Kidney (tissue), 14 donors: Measurements from ENCODE around the gene PDE6B. TPM values are rescaled to one million over a fixed set of nuclear protein-coding genes. Genes with fewer than 3 reads are reported as not detected.
"Not testable (repeated sequence)": the region's sequence is repeated elsewhere in the genome, so short reads cannot be mapped to it uniquely, and the experiment has no call there.

ENCODE experiments used
- DNase-seq, 5 donors: peaks; one replicate each; pipeline ENCODE4 v3.0.0-alpha.2; 2013 to 2020
- FAIRE-seq: peaks from 2 replicates; lab custom pipeline; 2012; peaks lifted over from hg19 to GRCh38; lab: Jason Lieb, UNC
- H3K27ac ChIP-seq, 2 donors: one replicate each; pipeline ENCODE4 v1.7.0; 2013; ENCODE audit warnings: low read depth in 2 of 2, low read length in 2 of 2, inconsistent platforms in 1 of 2
- H3K27me3 ChIP-seq: one replicate; pipeline ENCODE4 v1.7.1; 2013; ENCODE audit warnings: low read length, inconsistent platforms; ENCODE audit not compliant: control insufficient read depth, insufficient read depth
- H3K36me3 ChIP-seq, 3 donors: one replicate each; pipeline versions ENCODE4 v1.7.0 to v1.7.1; 2013; ENCODE audit warnings: low read length in 3 of 3, control low read depth in 1 of 3, inconsistent platforms in 1 of 3; ENCODE audit not compliant: insufficient read depth in 3 of 3, control insufficient read depth in 2 of 3
- H3K4me1 ChIP-seq, 3 donors: one replicate each; pipeline versions ENCODE4 v1.7.0 to v1.7.1; 2013; ENCODE audit warnings: low read length in 3 of 3, inconsistent platforms in 1 of 3, low read depth in 1 of 3; ENCODE audit not compliant: control insufficient read depth in 2 of 3, insufficient read depth in 2 of 3
- H3K4me3 ChIP-seq, 3 donors: one replicate each; pipeline versions ENCODE4 v1.7.0 to v1.8.1; 2013; ENCODE audit warnings: low read length in 3 of 3, control low read depth in 1 of 3, inconsistent platforms in 1 of 3
- H3K9ac ChIP-seq, 3 donors: one replicate each; pipeline versions ENCODE4 v1.7.0 to v1.7.1; 2013; ENCODE audit warnings: low read length in 3 of 3, control low read depth in 1 of 3, inconsistent platforms in 1 of 3
- H3K9me3 ChIP-seq, 3 donors: one replicate each; pipeline versions ENCODE4 v1.7.0 to v1.7.1; 2013; ENCODE audit warnings: low read length in 3 of 3, control low read depth in 1 of 3, inconsistent platforms in 1 of 3; ENCODE audit not compliant: control insufficient read depth in 2 of 3, insufficient read depth in 1 of 3
- intact Hi-C: fragments of 100-400 bp; cut with DNase I; formaldehyde crosslinking; loops from one replicate; pipeline ENCODE4 v1.11.1; 2022
- polyA plus RNA-seq: library from polyadenylated mRNA; stranded (reverse); fragments of 350-450 nt; fragmentation: Illumina TruSeq; extraction: RNeasy Lipid Tissue Mini Kit (QIAGEN cat#74804); gene quantifications from one replicate; pipeline ENCODE4 v1.2.3, GENCODE V29; 2014; ENCODE audit warnings: low read depth, low replicate concordance; ENCODE audit not compliant: insufficient read depth
- total RNA-seq: library from RNA; stranded (reverse); fragmentation: NEBNext Ultra II Directional; extraction: Animal tissue kit (Norgen Biotek cat#: 25700); gene quantifications from one replicate; pipeline ENCODE4 v1.2.1, GENCODE V29; 2021
- TF ChIP-seq, protein P1 (sequence below): IDR thresholded peaks from 3 replicates; pipeline ENCODE4 v1.5.1; 2012; ENCODE audit warnings: mild to moderate bottlenecking, moderate library complexity, borderline replicate concordance; ENCODE audit not compliant: insufficient read depth; ENCODE audit errors: extremely low read depth
- donor health status: control.
- donor health status: control.
- donor health status: control.
- donor health status: control.
- donor health status: control.
- donor health status: DM: yes; HTN: yes; CAD: no.
- donor health status: Normal renal cell carcinoma (clear cell type).

PDE6B gene
- total and polyA plus RNA-seq, 2 donors from 2014 or later = 10.7 to 10.8 TPM

GRCh38 chr4:704198-704891, 79.0 kb downstream of the PDE6B start:
- Histone ChIP-seq H3K4me3 (no peak overlapping the region), H3K36me3 (no peaks in the 10 kb centered on the region), H3K9me3 (no peaks in the 10 kb centered on the region), H3K27ac (no peak overlapping the region), H3K27me3 (no peaks in the 10 kb centered on the region), H3K9ac (no peak overlapping the region), H3K4me1 (peaks cover 0 to 21% (median 0%) of the 10 kb centered on the region in 3 donors)
- FAIRE-seq (no peak), DNase-seq (peak in 2 of 5 donors; percentile 83 to 84)
- TF ChIP-seq, protein P1, sequence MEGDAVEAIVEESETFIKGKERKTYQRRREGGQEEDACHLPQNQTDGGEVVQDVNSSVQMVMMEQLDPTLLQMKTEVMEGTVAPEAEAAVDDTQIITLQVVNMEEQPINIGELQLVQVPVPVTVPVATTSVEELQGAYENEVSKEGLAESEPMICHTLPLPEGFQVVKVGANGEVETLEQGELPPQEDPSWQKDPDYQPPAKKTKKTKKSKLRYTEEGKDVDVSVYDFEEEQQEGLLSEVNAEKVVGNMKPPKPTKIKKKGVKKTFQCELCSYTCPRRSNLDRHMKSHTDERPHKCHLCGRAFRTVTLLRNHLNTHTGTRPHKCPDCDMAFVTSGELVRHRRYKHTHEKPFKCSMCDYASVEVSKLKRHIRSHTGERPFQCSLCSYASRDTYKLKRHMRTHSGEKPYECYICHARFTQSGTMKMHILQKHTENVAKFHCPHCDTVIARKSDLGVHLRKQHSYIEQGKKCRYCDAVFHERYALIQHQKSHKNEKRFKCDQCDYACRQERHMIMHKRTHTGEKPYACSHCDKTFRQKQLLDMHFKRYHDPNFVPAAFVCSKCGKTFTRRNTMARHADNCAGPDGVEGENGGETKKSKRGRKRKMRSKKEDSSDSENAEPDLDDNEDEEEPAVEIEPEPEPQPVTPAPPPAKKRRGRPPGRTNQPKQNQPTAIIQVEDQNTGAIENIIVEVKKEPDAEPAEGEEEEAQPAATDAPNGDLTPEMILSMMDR = no peak
- intact Hi-C loops = no loop called here

GRCh38 chr4:704971-705277, 79.6 kb downstream of the PDE6B start:
- H3K27ac ChIP-seq = peak overlapping the region in 1 of 2 donors; percentile 60
- intact Hi-C loops = no loop called here
- H3K27me3 ChIP-seq = no peaks in the 10 kb centered on the region
- H3K9ac ChIP-seq = peak overlapping the region in 1 of 3 donors; percentile 89
- H3K4me1 ChIP-seq = peaks cover 0 to 23% (median 0%) of the 10 kb centered on the region in 3 donors
- peak overlapping the region; percentile 22 to 67 (median 64) for H3K4me3 ChIP-seq
- FAIRE-seq (no peak), DNase-seq (no peak)
- H3K9me3 ChIP-seq = no peaks in the 10 kb centered on the region
- TF ChIP-seq, protein P1 = no peak
- H3K36me3 ChIP-seq = no peaks in the 10 kb centered on the region

DNA sequence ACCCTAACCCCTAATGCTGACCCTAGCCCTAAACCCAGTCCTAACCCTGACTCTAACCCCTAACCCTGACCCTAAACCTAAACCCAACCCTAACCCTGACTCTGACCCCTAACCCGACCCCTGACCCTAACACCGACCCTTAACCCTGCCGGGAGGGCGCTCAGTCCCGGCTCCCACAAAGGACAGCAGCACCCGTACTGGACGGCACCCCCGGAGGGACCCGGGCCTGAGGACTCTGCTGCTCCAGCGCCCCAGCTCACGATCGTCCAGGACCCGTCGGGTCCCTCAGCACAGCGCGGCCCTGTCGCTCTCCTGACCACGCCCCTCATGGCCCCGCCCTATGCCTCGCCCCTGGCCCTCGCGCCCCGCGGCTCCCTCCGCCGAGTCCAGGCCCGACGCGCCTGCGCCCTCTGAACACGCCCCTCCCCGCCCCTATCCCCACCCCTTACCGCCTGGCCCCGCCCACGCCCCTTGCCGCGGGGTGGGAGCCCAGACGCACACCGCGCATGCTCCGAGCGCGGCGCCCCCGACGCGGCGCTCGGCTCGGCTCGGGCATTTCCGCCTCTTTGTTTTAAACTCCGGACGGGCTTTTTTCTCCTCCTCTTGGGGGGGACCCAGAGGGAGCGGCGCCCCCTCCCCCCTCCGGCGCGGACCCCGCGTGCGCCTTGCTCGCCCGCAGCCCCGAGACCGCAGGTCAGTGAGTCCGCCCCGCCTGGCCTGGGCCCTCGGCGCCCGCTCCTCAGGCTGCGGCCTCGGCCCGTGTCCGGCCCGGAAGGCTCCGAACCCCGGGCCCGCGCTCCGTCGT, 80.1 kb downstream of the PDE6B start, which contains the start of gene PCGF3:
TSS of gene PCGF3 (plus strand) at position 555 of the 805 bp plus-strand sequence. CDS start 27,849 bp downstream, outside the sequence.
- intact Hi-C loops = no loop called here
- Histone ChIP-seq H3K36me3 (no peaks in the 10 kb centered on the region), H3K9me3 (no peaks in the 10 kb centered on the region), H3K9ac (peak within 1 kb of the TSS; percentile 43 to 94 (median 94)), H3K27ac (peak within 1 kb of the TSS; percentile 60 to 71), H3K27me3 (no peaks in the 10 kb centered on the region), H3K4me3 (peak within 1 kb of the TSS; percentile 47 to 80 (median 75)), H3K4me1 (peaks cover 0 to 25% (median 0%) of the 10 kb centered on the region in 3 donors)
- TF ChIP-seq, protein P1 = no peak
- FAIRE-seq (no peak), DNase-seq (peak; percentile 97 to 99 (median 98))

- Histone ChIP-seq H3K27ac (peak overlapping the region; percentile 23 to 71), H3K4me3 (peak overlapping the region; percentile 47 to 80 (median 75)), H3K9ac (peak overlapping the region; percentile 43 to 94 (median 94)), H3K4me1 (peaks cover 0 to 25% (median 0%) of the 10 kb centered on the region in 3 donors)
- intact Hi-C loops, H3K36me3 ChIP-seq, H3K27me3 ChIP-seq, H3K9me3 ChIP-seq, DNase-seq, FAIRE-seq: not testable (repeated sequence)
Measured at GRCh38 chr4:706083-706633, 80.8 kb downstream of the PDE6B start.
